Adipose tissue (tissue), 3 donors: ENCODE data around the gene PSMA5. TPM values are rescaled to one million over a fixed set of nuclear protein-coding genes. Genes with fewer than 3 reads are reported as not detected.
"Not testable (repeated sequence)": the region's sequence is repeated elsewhere in the genome, so short reads cannot be mapped to it uniquely, and the experiment has no call there.

Experiments used
- H3K27ac ChIP-seq: one replicate; pipeline ENCODE4 v1.5.1; 2013; ENCODE audit warnings: low read depth, low read length
- WGBS, 3 donors: extraction: QIAGEN DNeasy Blood & Tissue Kit; methylation state at CpG; one replicate each; pipeline ENCODE4 v1.1.7; 2013; 5-methylcytosine and 5-hydroxymethylcytosine counted together
- polyA plus RNA-seq, 3 donors: library from polyadenylated mRNA; stranded (reverse); fragments of 200-250 nt; gene quantifications; one replicate each; pipeline ENCODE4 v1.2.3, GENCODE V29; 2013
- donor health status: healthy with polysubstance abuse.
- donor health status: Bipolar disorder and iron deficiency.
- donor health status: healthy.

Gene PSMA5
- polyA plus RNA-seq, 3 donors: 28.5 to 47.2 (median 33.9) TPM

DNA sequence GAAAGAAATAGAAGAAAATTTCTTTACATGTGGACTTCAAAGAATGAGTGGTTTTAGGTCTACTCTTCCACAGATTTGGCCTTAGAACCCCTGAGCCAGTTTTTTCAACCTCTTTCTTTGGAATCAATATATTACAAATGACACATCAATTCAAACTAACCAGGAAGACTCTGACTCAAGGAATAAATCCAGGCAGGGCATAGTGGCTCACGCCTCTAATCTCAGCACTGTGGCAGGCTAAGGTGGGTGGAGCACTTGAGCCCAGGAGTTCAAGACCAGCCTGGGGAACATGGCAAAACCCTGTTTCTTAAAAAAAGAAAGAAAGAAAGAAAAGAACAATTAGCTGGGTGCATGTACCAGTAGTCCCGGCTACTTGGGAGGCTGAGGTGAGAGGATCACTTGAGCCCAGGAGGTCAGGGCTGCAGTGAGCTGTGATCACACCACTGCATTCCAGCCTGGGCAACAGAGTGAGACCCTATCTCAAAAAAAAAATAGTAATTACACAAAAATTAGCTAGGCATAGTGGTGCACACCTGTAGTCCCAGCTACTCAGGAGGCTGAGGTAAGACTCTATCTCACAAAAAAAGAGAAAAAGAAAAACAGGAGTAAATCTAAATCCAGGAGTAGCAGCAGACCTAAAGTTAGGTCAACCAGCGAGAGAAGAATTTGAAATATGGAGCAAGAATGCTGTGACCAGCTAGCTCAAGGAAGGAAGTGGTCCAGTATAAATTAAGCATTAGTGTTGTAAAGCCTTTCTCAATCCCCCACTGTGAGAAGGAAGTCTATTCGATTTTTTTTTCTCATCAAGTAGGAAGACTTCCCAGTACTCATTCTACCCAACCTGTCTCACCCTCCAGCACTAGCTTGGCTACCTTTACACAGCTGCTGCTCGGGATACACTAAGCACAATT lies 30.4 kb downstream of the PSMA5 start:
- WGBS, 3 donors: 52 to 56% (median 54%) methylated on average over 5 of the region's 5 CpGs
- no peak overlapping the region for H3K27ac ChIP-seq

DNA sequence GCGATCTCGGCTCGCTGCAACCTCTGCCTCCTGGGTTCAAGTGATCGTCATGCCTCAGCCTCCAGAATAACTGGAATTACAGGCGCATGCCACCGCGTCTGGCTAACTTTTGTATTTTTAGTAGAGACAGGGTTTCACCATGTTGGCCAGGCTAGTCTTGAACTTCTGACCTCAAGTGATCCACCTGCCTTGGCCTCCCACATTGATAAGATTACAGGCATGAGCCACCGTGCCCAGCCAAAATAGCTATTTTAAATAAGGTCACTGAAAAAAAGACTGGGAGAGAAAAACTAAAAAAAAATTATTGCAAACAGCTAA lies 31.0 kb downstream of the PSMA5 start:
- H3K27ac ChIP-seq: not testable (repeated sequence)
- WGBS, 3 donors: 65 to 72% (median 69%) methylated on average over 8 of the region's 8 CpGs

DNA sequence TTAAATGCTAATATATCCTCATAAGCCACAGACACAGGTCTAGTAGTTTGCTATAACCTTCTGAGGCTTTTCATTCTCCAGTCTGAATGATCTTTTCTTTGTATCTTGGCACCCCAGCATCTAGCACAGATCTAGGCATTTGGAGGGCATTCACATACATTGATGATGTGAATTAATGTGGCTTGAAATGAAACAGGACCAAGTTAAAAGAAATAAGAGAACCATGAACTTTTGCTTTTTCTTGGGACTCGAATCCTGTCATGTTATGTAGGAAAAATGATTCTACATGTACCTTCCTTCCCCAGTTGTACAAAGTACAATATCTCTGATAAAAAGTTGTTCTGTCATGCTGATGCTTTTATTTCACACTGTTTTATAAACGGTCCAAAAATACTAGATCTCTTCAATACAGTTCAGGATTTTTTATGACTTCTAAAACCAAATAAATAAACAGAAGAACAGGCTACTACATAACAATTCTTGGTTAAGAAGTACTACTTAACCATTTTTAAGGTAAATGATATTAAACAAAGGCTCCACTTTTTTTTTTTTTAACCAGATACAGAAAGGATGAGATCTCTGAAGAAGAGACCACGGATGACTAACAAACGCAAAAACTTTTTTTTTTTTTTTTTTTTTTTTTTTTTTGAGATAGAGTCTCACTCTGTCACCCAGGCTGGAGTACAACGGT lies 31.5 kb downstream of the PSMA5 start:
- no peak overlapping the region for H3K27ac ChIP-seq
- WGBS, 3 donors: 60 to 81% (median 73%) methylated on average over 5 of the region's 5 CpGs

DNA sequence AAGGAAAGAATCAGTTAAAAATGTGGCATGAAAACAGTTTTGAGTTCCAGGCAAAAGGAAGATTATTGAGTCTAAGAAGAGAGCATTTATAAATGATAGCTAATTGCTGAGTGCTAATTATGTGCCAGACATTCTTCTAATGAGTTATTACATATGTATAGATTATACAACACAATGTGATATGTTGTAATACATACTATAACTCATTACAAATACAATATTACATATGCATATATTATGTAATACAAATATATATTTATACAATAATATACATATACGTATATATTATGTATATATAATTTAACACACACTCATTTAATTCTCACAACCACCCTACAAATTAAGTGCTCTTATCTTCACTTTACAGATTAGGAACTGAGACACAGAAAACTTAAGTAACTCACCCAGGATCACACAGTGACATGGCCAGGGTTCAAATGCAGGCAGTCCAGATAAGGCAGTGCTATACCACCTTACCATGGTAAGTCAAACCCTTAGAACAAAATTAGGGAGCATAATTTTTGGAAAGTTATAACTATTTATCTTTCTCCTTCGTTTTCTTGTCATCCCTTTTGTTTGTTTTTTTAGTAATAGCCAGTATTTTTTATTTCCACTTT lies 32.5 kb downstream of the PSMA5 start:
- H3K27ac ChIP-seq: no peak overlapping the region
- 52 to 65% (median 63%) methylated on average over 2 of the region's 2 CpGs for WGBS, 3 donors

DNA sequence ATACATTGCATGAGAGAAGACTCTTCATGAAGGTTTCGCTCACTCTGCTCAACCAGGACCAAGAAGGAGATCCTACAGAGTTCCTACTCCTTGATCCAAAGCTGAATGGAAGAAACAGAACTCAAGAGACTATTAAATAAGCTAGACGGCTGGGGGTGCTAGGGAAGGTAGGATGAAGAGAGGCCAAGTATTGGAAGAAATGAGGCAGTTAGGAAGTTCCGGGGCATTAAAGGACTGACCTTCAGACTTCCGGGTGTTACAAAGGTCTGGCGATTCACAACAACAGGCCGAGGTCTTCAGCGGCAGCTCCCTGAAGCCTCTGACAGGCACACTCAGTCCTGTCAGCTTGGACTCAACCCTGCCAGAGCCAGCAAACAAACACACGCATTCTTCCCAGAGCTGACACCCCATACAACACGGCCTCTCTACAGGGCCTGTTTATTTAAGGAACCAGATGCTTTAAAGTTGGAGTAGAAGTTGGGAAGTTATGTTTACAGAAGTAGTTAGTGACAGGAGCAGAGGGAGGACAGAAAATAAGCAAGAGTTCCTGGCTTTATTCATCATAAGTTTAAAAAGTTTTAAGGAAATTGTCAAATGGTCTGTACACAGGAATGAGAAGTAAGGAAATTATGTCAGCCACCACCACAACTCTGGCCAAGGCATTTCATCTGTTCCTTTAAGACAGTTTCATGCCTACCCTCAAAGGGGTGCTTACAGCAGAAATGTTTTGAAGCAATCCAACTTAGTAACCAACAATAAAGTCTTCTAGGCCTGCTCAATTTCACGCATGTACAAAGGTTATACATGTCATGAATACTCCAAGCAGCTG lies 33.2 kb downstream of the PSMA5 start:
- 34 to 45% (median 37%) methylated on average over 10 of the region's 10 CpGs for WGBS, 3 donors
- H3K27ac ChIP-seq: peak overlapping the region; percentile 48

DNA sequence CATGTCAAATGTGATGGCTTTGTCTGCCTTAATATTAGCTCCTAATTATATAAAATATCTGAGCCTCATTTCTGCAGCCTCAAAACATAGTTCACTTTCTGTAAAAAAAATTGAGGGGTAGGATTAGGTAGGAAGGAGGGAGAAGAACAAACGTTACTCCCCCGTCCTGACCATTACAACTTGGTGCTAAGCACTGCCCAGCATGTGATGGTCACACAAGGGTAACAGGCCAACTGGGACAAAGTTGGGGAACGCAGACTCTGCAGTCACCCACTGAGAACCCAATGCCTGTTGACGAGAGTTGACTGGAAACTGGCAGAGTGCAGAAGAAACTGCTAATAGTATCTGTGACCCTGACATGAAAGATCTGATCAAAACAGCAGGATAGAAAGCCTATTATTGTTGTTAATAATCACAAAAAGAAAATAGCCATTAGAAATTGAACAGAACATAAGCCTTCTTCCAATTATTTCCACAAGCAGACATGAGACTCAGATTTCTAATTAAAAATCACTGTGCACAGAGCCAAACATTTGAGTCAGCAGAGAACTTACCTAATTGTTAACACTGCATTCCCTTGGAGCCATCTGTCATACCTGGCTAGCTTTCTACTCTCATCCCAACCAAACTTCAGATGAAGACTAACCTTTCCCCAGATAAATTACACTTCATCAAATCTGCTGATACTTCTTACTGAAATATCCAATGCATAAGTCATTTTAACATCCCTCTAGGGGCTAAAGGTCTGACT lies 34.0 kb downstream of the PSMA5 start:
- 47 to 66% (median 66%) methylated on average over 4 of the region's 4 CpGs for WGBS, 3 donors
- no peak overlapping the region for H3K27ac ChIP-seq

DNA sequence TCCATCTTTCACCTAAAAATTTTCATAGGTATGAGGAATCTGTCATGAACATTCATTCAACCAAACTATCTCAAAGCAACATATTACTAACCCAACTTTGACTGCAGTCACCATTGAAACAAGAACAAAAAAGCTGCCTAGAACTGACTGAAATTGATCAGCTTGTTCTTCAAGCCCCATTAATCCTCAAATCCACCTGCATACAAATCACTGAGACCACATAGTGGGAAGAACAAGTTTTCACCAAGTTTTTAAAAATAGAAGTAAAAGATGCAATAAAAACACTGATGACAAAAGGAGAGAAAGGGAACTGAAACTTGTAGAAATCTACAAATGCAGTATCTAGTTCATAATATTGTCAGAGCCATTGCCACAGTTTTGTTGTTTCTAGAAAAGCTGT lies 34.6 kb downstream of the PSMA5 start:
- no peak overlapping the region for H3K27ac ChIP-seq

DNA sequence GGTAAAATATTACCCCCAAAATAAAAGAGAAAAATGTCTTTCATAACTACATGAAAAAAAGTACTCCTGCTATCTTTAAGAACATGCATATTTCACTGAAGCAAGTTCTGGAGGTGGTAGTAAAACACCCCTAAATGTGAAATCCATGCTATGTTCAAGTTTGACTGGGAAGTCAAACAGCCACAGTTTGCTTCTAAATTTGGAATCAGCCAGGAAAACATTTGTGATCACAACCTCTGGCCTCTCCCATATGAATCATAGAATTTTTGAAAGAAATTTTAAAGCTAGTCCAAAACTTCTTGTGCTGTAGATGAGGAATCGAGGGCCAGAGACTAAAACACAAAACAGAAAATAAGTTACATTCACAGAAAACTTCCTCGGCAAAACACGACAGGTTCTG lies 35.1 kb downstream of the PSMA5 start:
- WGBS, 3 donors: 9 to 68% (median 10%) methylated on average over 3 of the region's 3 CpGs
- no peak overlapping the region for H3K27ac ChIP-seq

DNA sequence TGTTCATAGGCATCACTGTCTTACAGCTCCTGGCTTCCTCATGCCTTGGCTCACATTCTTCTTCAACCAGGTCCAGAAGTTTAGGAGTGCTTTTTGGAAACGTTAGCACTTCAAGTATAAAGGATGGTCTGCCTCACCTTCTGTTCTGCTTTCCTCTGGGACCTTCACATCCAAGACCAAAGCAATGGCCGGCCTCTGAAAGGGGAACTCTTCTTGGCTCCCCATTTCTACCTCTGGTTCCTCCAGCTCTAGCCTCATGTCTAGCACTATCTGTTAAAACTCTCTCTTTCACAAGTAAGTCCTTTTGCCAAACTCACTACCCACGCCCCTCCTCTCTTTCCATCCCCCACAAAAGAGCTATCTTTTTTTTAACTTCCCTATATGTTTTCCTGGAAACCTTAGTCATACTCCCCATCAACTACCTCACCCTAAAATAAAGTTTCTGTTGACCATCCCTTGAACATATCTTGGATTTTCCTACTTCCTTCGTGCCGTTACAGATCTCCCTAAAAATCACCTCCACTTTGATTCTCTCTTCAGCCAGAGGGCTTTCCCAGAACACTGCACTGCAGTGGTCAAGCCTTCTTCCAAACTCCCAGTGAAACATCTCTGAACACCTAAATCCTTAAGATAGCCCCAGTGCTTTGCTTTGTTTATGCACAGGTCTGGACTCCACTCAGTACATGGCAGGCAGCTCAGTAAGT lies 36.5 kb downstream of the PSMA5 start:
- 51 to 82% (median 57%) methylated on average over 5 of the region's 5 CpGs for WGBS, 3 donors

DNA sequence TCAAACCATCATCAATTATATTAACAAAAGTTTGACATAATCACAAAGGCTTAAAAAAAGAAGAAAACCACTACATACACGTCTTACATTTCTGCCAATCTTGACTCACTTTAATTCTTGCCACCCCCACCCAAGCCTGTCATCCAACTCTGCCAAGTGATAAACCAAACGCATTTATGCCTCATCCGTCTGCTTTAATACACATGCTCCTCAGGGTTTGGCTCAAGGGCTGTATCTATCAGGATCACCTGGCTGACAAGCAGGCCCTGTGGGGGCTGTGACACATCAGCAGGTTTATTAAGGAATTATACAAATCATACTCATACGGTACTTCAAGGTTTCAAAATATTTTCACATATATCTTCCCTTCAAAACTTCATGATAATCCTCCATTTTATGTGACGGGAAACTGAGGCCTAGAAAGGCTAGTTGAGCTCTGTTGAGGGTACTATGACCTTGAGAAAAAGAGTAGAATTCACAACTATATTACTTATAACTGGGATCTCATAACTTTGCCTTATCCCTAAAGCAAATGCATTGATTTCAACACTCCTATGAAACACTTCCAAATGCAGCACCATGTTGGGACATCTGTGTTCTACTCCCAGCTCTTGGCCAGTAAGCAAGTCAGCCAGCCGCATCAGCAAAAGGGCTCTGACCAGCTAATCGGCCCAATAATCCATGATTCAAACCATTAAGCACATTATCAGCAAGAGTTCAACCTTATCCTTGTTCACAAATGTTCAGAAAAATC lies 37.2 kb downstream of the PSMA5 start:
- WGBS, 3 donors: 64 to 77% (median 75%) methylated on average over 7 of the region's 7 CpGs
- H3K27ac ChIP-seq: no peak overlapping the region

More for the DNA sequence above, 36.5 kb downstream of the PSMA5 start:
- no peak overlapping the region for H3K27ac ChIP-seq

DNA sequence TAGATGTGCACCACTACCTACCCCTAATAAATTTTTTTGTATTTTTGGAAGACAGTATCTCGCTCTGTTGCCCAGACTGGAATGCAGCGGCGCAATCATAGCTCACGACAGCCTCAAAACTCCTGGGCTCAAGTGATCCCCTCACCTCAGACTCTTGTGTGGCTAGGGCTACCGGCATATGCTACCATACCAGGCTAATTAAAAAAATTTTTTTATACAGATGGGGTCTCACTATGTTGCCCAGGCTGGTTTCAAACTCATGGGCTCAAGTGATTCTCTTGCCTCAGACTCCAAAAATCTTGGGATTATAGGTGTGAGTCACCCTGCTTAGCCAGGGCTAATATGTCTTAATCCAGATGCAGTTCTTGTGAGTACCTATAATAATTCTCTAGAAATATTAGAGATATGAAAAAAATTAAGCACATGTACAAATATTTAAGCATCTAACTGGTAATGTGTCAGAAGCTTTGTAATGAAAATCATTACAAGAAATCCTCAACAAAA lies 38.0 kb downstream of the PSMA5 start:
- no peak overlapping the region for H3K27ac ChIP-seq

DNA sequence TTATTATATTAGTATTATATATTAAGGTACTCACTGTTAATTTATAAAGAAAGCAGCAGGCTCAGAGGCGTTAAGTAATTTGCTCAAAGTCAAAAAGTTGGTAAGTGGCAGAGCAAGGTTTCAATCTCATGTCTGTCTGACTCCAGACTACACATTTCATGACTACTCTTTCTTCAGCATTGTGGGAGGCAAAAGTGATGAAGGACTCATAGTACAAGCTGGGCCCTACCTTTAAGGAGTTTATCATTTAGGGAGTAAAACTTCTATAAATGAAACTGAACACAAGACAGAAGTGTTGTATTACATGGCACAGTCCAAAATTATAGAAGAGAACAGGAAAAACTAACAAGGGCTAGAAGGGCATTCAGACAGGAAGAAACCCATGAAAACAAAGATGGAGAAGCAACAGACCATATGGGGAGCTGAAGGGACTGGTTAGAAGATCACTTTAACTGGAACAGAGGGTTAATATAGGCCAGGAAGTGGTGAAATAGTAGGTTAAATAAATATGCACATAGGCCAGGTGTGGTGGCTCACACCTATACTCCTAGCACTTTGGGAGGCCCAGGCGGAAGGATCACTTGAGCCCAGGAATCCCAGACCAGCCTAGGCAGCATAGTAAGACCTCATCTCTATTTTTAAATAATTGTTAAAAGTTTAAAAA lies 40.1 kb downstream of the PSMA5 start:
- 92 to 97% (median 96%) methylated on average over 2 of the region's 2 CpGs for WGBS, 3 donors
- H3K27ac ChIP-seq: peak overlapping the region; percentile 26

More for the DNA sequence above, 38.0 kb downstream of the PSMA5 start:
- WGBS, 3 donors: 97% methylated on average over 5 of the region's 5 CpGs

DNA sequence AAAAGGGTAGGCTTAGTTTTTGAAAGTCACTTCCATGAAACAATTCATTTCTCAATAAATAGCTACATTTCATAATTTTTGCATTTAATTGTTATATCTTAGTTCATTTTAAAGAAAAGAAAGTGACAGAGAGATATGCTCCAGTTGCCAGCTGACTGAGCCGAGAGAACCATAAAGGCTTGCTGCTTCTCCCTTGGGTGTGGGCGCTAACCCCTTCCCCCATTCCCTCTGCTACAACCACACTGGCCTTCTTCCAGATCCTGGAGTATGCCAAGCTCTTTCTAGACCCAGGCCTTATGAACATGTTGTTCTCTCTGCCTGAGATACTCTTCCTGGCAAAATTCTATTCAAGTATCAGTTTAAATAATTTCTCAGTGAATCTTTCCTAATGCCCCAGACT lies 40.8 kb downstream of the PSMA5 start:
- no peak overlapping the region for H3K27ac ChIP-seq
- 65 to 70% (median 66%) methylated on average over 2 of the region's 2 CpGs for WGBS, 3 donors

DNA sequence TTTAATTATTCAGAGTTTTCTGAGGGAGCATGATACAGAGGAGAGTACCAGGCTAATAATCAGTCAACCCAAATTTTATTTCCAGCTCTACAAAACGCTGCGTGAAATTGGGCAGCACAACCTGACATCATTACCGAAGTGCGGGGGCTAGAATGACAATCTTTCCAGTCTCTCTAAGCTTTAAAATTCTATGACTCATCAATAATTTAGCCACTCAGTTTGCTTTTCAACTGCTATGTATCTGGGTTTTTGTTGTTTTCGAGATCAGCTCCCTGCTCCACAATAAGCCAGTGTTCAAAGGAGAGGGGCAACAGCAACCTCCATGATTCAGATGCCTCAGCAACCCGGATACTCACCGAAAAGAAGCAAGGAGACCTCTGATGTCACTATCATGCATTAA lies 42.4 kb downstream of the PSMA5 start:
- no peak overlapping the region for H3K27ac ChIP-seq
- whole genome bisulfite sequencing, 3 donors: 87 to 92% (median 90%) methylated on average over 7 of the region's 7 CpGs

DNA sequence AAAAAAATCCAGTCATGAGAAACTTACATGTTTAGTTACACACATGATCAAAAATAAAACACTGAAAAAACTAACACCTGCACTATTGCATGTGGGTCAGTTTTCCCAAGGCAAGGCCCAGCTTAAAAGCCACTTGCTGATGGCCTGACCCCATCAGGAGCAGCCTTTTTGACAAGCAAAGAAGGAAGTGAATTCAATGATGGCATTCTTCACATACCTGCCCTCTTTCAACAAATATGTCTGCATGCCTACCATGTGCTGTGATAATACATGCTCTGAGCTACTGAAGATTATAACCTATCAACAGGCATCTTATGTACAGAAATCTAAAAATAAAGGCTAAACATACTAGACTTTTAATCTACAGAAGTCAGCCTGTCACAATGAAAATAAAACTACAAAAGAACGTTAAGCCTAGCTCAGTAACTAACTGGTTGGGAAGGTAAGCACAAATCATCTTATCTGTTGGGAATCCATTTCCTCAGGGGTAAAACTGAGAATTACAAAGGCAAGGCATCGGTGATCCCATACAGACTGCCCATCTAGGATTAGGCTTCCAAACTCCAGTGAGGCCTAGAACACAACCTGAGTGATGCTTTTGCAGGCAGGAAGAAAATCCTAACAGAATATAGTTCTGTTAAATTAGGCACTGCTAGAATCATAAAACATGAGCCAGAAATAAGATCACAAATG lies 43.0 kb downstream of the PSMA5 start:
- no peak overlapping the region for H3K27ac ChIP-seq
- WGBS, 3 donors: 50 to 85% (median 73%) methylated on average over 2 of the region's 2 CpGs

DNA sequence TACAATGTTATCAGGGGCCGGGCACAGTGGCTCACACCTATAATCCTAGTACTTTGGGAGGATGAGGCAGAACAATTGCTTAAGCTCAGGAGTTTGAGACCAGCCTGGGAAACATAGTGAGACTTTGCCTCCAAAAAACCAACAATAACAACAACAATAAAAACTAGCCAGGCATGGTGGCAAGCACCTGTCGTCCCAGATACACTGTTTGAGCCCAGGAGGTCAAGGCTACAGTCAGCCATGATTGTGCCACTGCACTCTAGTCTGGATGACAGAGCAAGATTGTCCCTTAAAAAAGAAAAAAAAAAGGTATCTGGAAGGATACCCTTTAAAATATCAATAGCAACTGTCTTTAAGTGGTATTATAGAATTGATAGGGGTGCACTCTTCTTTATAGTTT lies 44.7 kb downstream of the PSMA5 start:
- WGBS, 3 donors: 69 to 94% (median 89%) methylated on average over 2 of the region's 2 CpGs
- H3K27ac ChIP-seq: no peak overlapping the region
